Activated naive CD4-positive, alpha-beta T cell treated with anti-CD3 and anti-CD28 coated beads, Interleukin-2, amount 50 U/mL, for 72 hours (primary cell): Measurements from ENCODE around the gene ZNF654. TPM values are rescaled to one million over a fixed set of nuclear protein-coding genes. Genes with fewer than 3 reads are reported as not detected.
"Not testable (repeated sequence)": the region's sequence is repeated elsewhere in the genome, so short reads cannot be mapped to it uniquely, and the experiment has no call there.

Source experiments
- ATAC-seq, 2 donors: fragments of 150-1000 bp; cut with Tn5 transposase; 2 replicates each; pipeline ENCODE4 v1.10.0; 2021; ENCODE audit warnings: mild to moderate bottlenecking in 2 of 2, moderate library complexity in 2 of 2
- DNase-seq, 2 donors: peaks; one replicate each; pipeline ENCODE4 v3.0.0; 2021 to 2022; ENCODE audit warnings: low spot score in 2 of 2
- H3K27ac Mint-ChIP-seq, 2 donors: one replicate each; pipeline ENCODE4 v1.8.0; 2022; ENCODE audit warnings: mild to moderate bottlenecking in 2 of 2, mixed read lengths in 2 of 2
- H3K36me3 Mint-ChIP-seq, 2 donors: one replicate each; pipeline ENCODE4 v1.8.0; 2022; ENCODE audit warnings: mixed read lengths in 2 of 2
- H3K9me3 Mint-ChIP-seq, 2 donors: one replicate each; pipeline ENCODE4 v1.8.0; 2022; ENCODE audit warnings: mixed read lengths in 2 of 2
- total RNA-seq, 2 donors: library from RNA; stranded (reverse); gene quantifications; one replicate each; pipeline ENCODE4 v1.2.3, GENCODE V29; 2022

ZNF654 gene
- total RNA-seq, 2 donors from 2014 or later: 22.4 to 29.6 TPM

- no peaks in the 10 kb centered on the region for H3K9me3 Mint-ChIP-seq
- peaks cover 14 to 34% of the 10 kb centered on the region in 2 donors for H3K36me3 Mint-ChIP-seq
- peak in 1 of 2 donors; percentile 17 for DNase-seq
- peak in 1 of 2 donors; percentile 10 for ATAC-seq
- peak overlapping the region; percentile 98 for H3K27ac Mint-ChIP-seq
Observed at GRCh38 chr3:88150371-88150770, 91.3 kb downstream of the ZNF654 start.

- no peak for DNase-seq
- Mint-ChIP-seq H3K36me3 (peaks cover 14 to 34% of the 10 kb centered on the region in 2 donors), H3K9me3 (no peaks in the 10 kb centered on the region), H3K27ac (peak overlapping the region; percentile 98)
- no peak for ATAC-seq
Observed at GRCh38 chr3:88150806-88151205, 91.8 kb downstream of the ZNF654 start.

- ATAC-seq: no peak
- Mint-ChIP-seq H3K27ac (peak overlapping the region; percentile 16 to 98), H3K9me3 (no peaks in the 10 kb centered on the region), H3K36me3 (peaks cover 14 to 34% of the 10 kb centered on the region in 2 donors)
- no peak for DNase-seq
Observed at GRCh38 chr3:88151358-88151757, 92.3 kb downstream of the ZNF654 start.

- Mint-ChIP-seq H3K36me3 (peaks cover 14 to 30% of the 10 kb centered on the region in 2 donors), H3K9me3 (no peaks in the 10 kb centered on the region), H3K27ac (no peak overlapping the region)
- DNase-seq (no peak), ATAC-seq (no peak)
Observed at GRCh38 chr3:88152841-88153240, 93.8 kb downstream of the ZNF654 start.

DNA sequence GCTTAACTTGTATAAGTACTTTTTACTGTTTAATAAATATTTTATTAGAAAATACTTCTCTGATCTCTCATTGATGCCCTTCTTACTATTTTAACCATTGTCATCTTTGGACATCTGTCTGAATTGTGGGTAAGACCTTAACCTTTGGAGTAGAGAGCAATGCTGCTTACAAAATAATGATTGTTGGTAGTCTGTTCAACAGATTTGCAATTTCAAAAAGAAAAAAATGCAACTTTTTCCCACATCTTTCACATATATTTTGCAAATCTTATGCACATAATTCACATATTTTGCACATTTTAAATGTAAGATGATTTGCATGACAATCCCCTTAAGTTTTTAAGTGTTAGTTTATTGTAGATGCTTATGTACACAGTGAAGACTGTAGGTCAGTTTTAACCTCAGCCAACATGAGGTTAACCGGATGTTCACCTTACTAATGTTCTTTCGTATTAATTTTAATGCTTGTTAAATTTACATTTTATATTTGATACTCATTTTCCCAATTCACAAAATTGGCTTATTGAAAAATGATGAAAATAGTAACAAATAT lies 107.4 kb downstream of the ZNF654 start:
- Mint-ChIP-seq H3K27ac (no peak overlapping the region), H3K36me3 (no peaks in the 10 kb centered on the region)
- no peak for ATAC-seq

GRCh38 chr3:88167173-88167572 lies 108.1 kb downstream of the ZNF654 start:
- Mint-ChIP-seq H3K27ac (no peak overlapping the region), H3K9me3 (no peaks in the 10 kb centered on the region), H3K36me3 (no peaks in the 10 kb centered on the region)
- DNase-seq (no peak), ATAC-seq (no peak)

More for the DNA sequence above, 107.4 kb downstream of the ZNF654 start:
- no peaks in the 10 kb centered on the region for H3K9me3 Mint-ChIP-seq
- no peak for DNase-seq

DNA sequence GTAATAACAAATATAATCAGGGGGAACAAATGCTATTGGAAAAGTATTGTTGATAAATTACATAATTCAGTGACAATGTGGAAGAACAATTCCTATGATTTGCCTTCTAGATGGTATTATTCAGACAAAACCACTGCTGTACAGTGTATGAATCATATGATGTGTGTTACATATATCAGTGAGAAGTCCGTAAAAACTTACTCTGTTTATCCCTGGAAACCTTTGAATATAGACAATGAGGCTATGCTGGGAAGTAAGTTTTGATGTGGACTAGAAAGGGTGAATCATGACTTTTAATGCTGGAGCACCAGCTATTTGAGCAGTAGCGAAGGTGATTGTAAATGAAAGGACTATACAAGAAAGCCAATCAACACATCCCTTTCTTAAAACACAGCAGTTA lies 108.6 kb downstream of the ZNF654 start:
- no peak for DNase-seq
- no peak for ATAC-seq
- Mint-ChIP-seq H3K36me3 (no peaks in the 10 kb centered on the region), H3K9me3 (no peaks in the 10 kb centered on the region), H3K27ac (no peak overlapping the region)

DNA sequence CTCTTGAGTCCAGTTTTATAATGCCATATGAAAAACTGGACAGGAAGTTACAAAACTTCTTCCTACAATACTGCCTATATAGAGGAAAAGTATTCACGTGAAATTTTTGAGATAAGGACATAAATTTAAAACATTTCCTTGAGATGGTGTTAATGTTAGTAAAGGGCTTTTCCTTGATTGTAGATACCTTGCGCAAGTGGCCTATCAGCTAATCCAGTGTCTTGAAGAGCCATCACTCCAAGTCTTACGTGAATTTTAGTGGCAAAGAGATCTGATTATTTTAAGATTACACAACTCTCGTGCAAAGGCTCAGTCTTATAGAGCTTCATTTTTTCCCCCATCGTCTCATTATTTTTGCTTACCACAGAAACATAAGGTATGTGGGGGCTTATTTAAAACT lies 109.1 kb downstream of the ZNF654 start:
- no peak overlapping the region for H3K27ac Mint-ChIP-seq

DNA sequence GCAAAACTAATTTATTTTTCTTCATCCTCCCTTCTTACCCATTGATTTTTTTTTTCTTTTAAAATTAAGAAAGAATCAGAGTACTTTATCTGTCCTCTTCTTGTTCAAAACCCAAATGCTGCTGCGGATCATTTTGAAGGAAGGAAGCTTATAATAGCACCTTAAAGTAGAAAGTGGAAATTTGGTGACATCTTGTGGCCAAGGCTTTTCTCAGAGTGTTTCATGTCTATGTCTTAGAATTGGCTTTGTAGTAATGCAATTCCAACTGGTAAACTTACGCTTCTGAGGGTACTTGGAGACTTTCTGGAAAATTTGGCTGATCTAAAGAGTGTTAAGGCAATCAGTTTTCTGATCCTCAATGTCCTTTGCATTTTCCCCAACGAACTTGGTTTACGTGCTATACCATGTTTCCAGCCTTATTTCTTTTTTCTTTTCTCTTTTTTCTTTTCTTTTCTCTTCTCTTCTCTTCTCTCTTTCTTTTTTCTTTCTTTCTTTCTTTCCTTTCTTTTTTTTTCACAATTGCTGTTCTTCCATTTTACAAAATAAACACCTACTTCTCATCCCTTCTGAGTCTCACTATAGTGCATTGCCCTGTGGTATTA lies 121.4 kb downstream of the ZNF654 start:
- DNase-seq (peak in 1 of 2 donors; percentile 27), ATAC-seq (peak in 1 of 2 donors; percentile 66)
- peak overlapping the region in 1 of 2 donors; percentile 24 for H3K27ac Mint-ChIP-seq

More for the DNA sequence above, 109.1 kb downstream of the ZNF654 start:
- Mint-ChIP-seq H3K9me3 (no peaks in the 10 kb centered on the region), H3K36me3 (no peaks in the 10 kb centered on the region)
- ATAC-seq: no peak
- DNase-seq: no peak

GRCh38 chr3:88182165-88182918 lies 123.3 kb downstream of the ZNF654 start:
- not testable (repeated sequence) for DNase-seq, ATAC-seq, H3K27ac Mint-ChIP-seq
- Mint-ChIP-seq H3K9me3 (peaks cover 19 to 33% of the 10 kb centered on the region in 2 donors), H3K36me3 (peaks cover 7 to 35% of the 10 kb centered on the region in 2 donors)

More for the DNA sequence above, 121.4 kb downstream of the ZNF654 start:
- Mint-ChIP-seq H3K9me3 (peaks cover 19 to 23% of the 10 kb centered on the region in 2 donors), H3K36me3 (peaks cover 7 to 29% of the 10 kb centered on the region in 2 donors)

DNA sequence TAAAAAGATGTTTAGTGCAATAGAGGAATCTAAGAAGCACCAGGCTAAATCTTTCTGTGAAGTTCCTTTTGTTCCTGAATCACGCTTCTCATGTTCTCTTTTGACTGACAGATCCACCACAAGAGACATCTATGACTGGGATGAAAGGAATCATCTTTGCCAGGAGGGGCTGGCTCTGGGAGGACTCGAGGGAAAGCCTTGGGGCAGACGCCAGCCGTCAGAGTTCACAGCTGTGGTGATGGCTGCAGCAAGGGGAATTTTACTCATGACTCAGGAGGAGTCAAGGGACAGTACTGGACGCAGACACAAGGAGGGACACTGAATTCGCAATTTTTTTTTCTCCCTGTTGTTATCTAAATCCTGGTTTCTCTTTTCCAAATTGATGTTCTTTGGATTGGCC lies 129.4 kb downstream of the ZNF654 start:
- DNase-seq: no peak
- peaks cover 14 to 24% of the 10 kb centered on the region in 2 donors for H3K36me3 Mint-ChIP-seq
- ATAC-seq: peak in 1 of 2 donors; percentile 31
- H3K9me3 Mint-ChIP-seq: peaks cover 18 to 35% of the 10 kb centered on the region in 2 donors
- no peak overlapping the region for H3K27ac Mint-ChIP-seq

GRCh38 chr3:88189361-88189810 lies 130.3 kb downstream of the ZNF654 start:
- peaks cover 14 to 17% of the 10 kb centered on the region in 2 donors for H3K36me3 Mint-ChIP-seq
- DNase-seq (no peak), ATAC-seq (peak; percentile 82 to 95)
- H3K9me3 Mint-ChIP-seq: peaks cover 15 to 30% of the 10 kb centered on the region in 2 donors
- H3K27ac Mint-ChIP-seq: peak overlapping the region in 1 of 2 donors; percentile 11

- DNase-seq: no peak
- ATAC-seq: no peak
- H3K9me3 Mint-ChIP-seq: peaks cover 7 to 8% of the 10 kb centered on the region in 2 donors
- H3K36me3 Mint-ChIP-seq: peaks cover 0 to 7% of the 10 kb centered on the region in 2 donors
- H3K27ac Mint-ChIP-seq: no peak overlapping the region
Observed at GRCh38 chr3:88191872-88192409, 132.9 kb downstream of the ZNF654 start.

DNA sequence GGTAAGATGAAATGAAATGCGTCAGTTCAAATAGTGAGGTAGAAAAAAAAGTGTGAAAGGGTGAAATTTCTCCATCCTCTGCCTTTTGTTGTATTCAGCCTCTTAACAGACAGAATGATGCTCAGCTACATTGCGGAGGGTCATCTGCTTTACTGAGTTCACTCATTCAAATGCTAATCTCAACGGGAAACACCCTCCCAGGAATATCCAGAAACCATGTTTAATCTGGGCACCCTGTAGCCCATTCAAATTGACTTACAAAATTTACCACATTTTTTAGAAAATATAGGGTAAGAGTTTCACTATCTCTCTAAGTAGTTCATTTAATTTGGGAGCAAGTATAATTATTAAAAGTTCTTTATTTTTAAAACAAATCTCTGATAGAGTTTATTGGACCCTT lies 133.6 kb downstream of the ZNF654 start:
- Mint-ChIP-seq H3K36me3 (peaks cover 0 to 7% of the 10 kb centered on the region in 2 donors), H3K9me3 (peaks cover 7 to 8% of the 10 kb centered on the region in 2 donors), H3K27ac (no peak overlapping the region)
- DNase-seq (no peak), ATAC-seq (no peak)
